Heart right ventricle (tissue), 16 donors: ENCODE measurements around the gene NUP205. TPM values are rescaled to one million over a fixed set of nuclear protein-coding genes. Genes with fewer than 3 reads are reported as not detected.

ENCODE experiments used
- ATAC-seq, 8 donors: fragments of 200-7000 bp; cut with Tn5 transposase; one replicate each; pipeline ENCODE4 v1.9.1; 2020; ENCODE audit warnings: mild to moderate bottlenecking in 8 of 8, moderate library complexity in 8 of 8, moderate number of reproducible peaks in 1 of 8
- DNase-seq, 2 donors: peaks; one replicate each; pipeline ENCODE4 v3.0.0-alpha.2; 2020
- H3K27ac ChIP-seq, 10 donors: fragments of 200-600 bp; sonication (generic) in 2 of 10; one replicate each; pipeline versions ENCODE4 v1.5.0 to v1.8.0; 2020 to 2022; ENCODE audit warnings: mild to moderate bottlenecking in 3 of 10
- H3K27me3 ChIP-seq, 7 donors: fragments of 200-600 bp; one replicate each; pipeline ENCODE4 v1.8.0; 2021 to 2022; ENCODE audit warnings: mild to moderate bottlenecking in 2 of 7
- H3K36me3 ChIP-seq, 9 donors: fragments of 200-600 bp; sonication (generic) in 1 of 9; one replicate each; pipeline versions ENCODE4 v1.5.0 to v1.8.0; 2020 to 2022; ENCODE audit warnings: mild to moderate bottlenecking in 2 of 9
- H3K4me1 ChIP-seq, 9 donors: fragments of 200-600 bp; sonication (generic) in 1 of 9; one replicate each; pipeline versions ENCODE4 v1.5.0 to v1.8.0; 2020 to 2022; ENCODE audit warnings: mild to moderate bottlenecking in 4 of 9
- H3K4me3 ChIP-seq, 10 donors: fragments of 200-600 bp; sonication (generic) in 2 of 10; one replicate each; pipeline versions ENCODE4 v1.5.0 to v1.8.0; 2020 to 2022; ENCODE audit warnings: mild to moderate bottlenecking in 7 of 10, moderate library complexity in 2 of 10
- H3K9me3 ChIP-seq, 11 donors: fragments of 200-600 bp in 10 of 11; sonication (generic) in 2 of 11; one replicate each; pipeline versions ENCODE4 v1.5.0 to v1.8.0; 2013 to 2022; ENCODE audit warnings: mild to moderate bottlenecking in 2 of 11, control low read depth in 1 of 11, moderate library complexity in 1 of 11
- WGBS, 2 donors: extraction: QIAGEN DNeasy Blood & Tissue Kit; methylation state at CpG; one replicate each; pipeline ENCODE4 v1.1.7; 2013; ENCODE audit warnings: inconsistent platforms in 1 of 2; 5-methylcytosine and 5-hydroxymethylcytosine counted together
- intact Hi-C, 10 donors: fragments of 100-400 bp; cut with DNase I; formaldehyde crosslinking; loops; one replicate each; pipeline versions ENCODE4 v1.11.1 to v1.14.2; 2022
- polyA plus RNA-seq, 2 donors: library from polyadenylated mRNA; stranded (reverse); fragments of 200-250 nt; gene quantifications; one replicate each; pipeline ENCODE4 v1.2.3, GENCODE V29; 2013
- total RNA-seq, 10 donors: library from RNA; stranded (reverse); fragmentation: NEBNext Ultra II Directional in 3 of 10; extraction: Animal tissue kit (Norgen Biotek cat#: 25700) in 3 of 10; gene quantifications; one replicate each; pipeline versions ENCODE4 v1.2.1 to v1.2.4, GENCODE V29; 2021 to 2023
- TF ChIP-seq, protein P1 (sequence below), 9 donors: fragments of 200-600 bp; sonication (generic) in 2 of 9; IDR thresholded peaks; one replicate each; pipeline versions ENCODE4 v1.5.0 to v1.8.0; 2021 to 2022; ENCODE audit warnings: antibody characterized with exemption in 9 of 9, mild to moderate bottlenecking in 5 of 9, moderate library complexity in 1 of 9
- donor health status: Arrhythmogenic right ventricular cardiomyopathy.
- donor health status: ischemic (EF 13 %, LVEDD 7.1; RV severe dilation, severe dysfunction).
- donor health status: healthy with polysubstance abuse.
- donor health status: DM: no; HTN: yes; CAD: no.
- donor health status: DM: no; HTN: no; CAD: no.
- donor health status: ischemic (EF 25% LVEDD 6.9; RV normal size, moderate dysfunction).
- donor health status: ischemic (EF 25% LVEDD 5.7; RV mildly dilated, moderate dysfunction).
- donor health status: healthy.
- donor health status: DM: yes; HTN: yes; CAD: no.
- donor health status: Ischemic cardiomyopathy.
- donor health status: ischemic (EF 35%, LVEDD 5.7; RV mildly dilated, moderate dysfunction).
- donor health status: nonischemic (EF 11% LVEDD 7.7; RV severe dilation, severe dysfunction).
- donor health status: DM: yes; HTN: yes; CAD: no.
- donor health status: PGD.
- donor health status: ischemic (EF 29% LVEDD 5.4; RV normal size, mild dysfunction).
- donor health status: nonischemic (EF 23%, LVEDD 6.1; RV moderate dilation, normal function).

The NUP205 gene
- total and polyA plus RNA-seq, 12 donors: 11.6 to 23.6 (median 14.1) TPM

DNA sequence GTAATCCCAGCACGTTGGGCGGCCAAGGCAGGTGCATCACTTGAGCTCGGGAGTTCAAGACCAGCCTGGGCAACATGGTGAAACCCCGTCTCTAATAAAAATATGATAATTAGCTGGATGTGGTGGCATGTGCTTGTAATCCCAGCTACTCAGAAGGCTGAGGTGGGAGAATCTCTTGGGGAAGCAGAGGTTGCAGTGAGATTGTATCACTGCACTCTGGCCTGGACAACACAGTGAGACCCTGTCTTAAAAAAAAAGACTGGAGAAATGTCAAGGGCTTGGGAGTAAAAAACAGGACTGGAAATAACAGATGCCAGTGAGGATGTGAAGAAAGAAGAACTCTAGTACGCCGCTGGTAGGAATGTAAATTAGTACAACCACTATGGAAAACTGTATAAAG lies 16.7 kb upstream of the NUP205 start:
- H3K9me3 ChIP-seq: no peaks in the 10 kb centered on the region
- ATAC-seq (no peak), DNase-seq (no peak)
- TF ChIP-seq, protein P1, sequence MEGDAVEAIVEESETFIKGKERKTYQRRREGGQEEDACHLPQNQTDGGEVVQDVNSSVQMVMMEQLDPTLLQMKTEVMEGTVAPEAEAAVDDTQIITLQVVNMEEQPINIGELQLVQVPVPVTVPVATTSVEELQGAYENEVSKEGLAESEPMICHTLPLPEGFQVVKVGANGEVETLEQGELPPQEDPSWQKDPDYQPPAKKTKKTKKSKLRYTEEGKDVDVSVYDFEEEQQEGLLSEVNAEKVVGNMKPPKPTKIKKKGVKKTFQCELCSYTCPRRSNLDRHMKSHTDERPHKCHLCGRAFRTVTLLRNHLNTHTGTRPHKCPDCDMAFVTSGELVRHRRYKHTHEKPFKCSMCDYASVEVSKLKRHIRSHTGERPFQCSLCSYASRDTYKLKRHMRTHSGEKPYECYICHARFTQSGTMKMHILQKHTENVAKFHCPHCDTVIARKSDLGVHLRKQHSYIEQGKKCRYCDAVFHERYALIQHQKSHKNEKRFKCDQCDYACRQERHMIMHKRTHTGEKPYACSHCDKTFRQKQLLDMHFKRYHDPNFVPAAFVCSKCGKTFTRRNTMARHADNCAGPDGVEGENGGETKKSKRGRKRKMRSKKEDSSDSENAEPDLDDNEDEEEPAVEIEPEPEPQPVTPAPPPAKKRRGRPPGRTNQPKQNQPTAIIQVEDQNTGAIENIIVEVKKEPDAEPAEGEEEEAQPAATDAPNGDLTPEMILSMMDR (IDR thresholded peaks at IDR 0.05): no peak
- no peak overlapping the region for H3K27ac ChIP-seq
- no peaks in the 10 kb centered on the region for H3K36me3 ChIP-seq
- no peak overlapping the region for H3K4me3 ChIP-seq
- 93% methylated on average over 6 of the region's 6 CpGs for WGBS, 2 donors
- H3K27me3 ChIP-seq: no peaks in the 10 kb centered on the region
- H3K4me1 ChIP-seq: no peaks in the 10 kb centered on the region
- intact Hi-C loops: no loop called here

- TF ChIP-seq, protein P1 (IDR thresholded peaks at IDR 0.05): no peak
- no peak overlapping the region for H3K4me3 ChIP-seq
- no peaks in the 10 kb centered on the region for H3K36me3 ChIP-seq
- ATAC-seq: no peak
- WGBS, 2 donors: 67 to 74% methylated on average over 7 of the region's 7 CpGs
- H3K27me3 ChIP-seq: peaks cover 0 to 3% (median 0%) of the 10 kb centered on the region in 7 donors
- intact Hi-C loops: loop anchor here in 1 of 10 donors (10.0 kb wide), 1 partner anchor 265 kb away; no protein-coding TSS in a partner anchor
- H3K27ac ChIP-seq: no peak overlapping the region
- no peak for DNase-seq
- H3K4me1 ChIP-seq: no peaks in the 10 kb centered on the region
- no peaks in the 10 kb centered on the region for H3K9me3 ChIP-seq
These were observed 7.5 kb upstream of the NUP205 start for GRCh38 chr7:135550196-135550595.

DNA sequence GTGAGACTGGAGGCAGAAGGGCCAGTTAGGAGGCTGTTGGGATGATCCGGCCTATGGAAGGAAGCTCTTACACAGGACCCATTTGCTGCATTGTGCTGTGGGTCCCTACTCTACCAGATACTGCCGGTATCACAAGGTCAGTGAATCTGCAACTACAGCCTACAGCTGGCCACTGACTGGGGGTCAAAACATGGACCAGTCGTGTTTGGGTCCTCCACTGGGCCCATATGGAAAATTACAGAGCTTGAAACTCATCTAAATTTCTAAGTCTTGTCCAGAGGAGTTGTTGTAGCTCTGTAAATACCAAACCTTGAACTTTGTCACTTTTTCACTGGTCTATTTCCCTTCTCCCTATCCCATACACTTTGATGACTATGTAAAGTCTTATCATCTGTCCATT lies 5.6 kb upstream of the NUP205 start:
- 49 to 60% methylated on average over 3 of the region's 3 CpGs for WGBS, 2 donors
- no peaks in the 10 kb centered on the region for H3K9me3 ChIP-seq
- intact Hi-C loops: loop anchor here in 1 of 10 donors (10.0 kb wide), 1 partner anchor 267 kb away; no protein-coding TSS in a partner anchor
- DNase-seq: no peak
- TF ChIP-seq, protein P1 (IDR thresholded peaks at IDR 0.05): no peak
- H3K36me3 ChIP-seq: no peaks in the 10 kb centered on the region
- ATAC-seq: no peak
- H3K27me3 ChIP-seq: peaks cover 0 to 3% (median 0%) of the 10 kb centered on the region in 7 donors
- H3K4me1 ChIP-seq: no peaks in the 10 kb centered on the region
- H3K4me3 ChIP-seq: no peak overlapping the region
- no peak overlapping the region for H3K27ac ChIP-seq

GRCh38 chr7:135553346-135553745 lies 4.4 kb upstream of the NUP205 start:
- no peak overlapping the region for H3K4me3 ChIP-seq
- no peaks in the 10 kb centered on the region for H3K36me3 ChIP-seq
- TF ChIP-seq, protein P1 (IDR thresholded peaks at IDR 0.05): no peak
- H3K27ac ChIP-seq: no peak overlapping the region
- 82 to 86% methylated on average over 3 of the region's 3 CpGs for WGBS, 2 donors
- intact Hi-C loops: loop anchor here in 1 of 10 donors (10.0 kb wide), 1 partner anchor 269 kb away; no protein-coding TSS in a partner anchor
- no peak for DNase-seq
- H3K27me3 ChIP-seq: peaks cover 0 to 3% (median 0%) of the 10 kb centered on the region in 7 donors
- no peak for ATAC-seq
- peaks cover 0 to 5% (median 0%) of the 10 kb centered on the region in 9 donors for H3K4me1 ChIP-seq
- H3K9me3 ChIP-seq: no peaks in the 10 kb centered on the region
